Trophoblast cell (in vitro differentiated cells and primary cell): ENCODE results near the gene TNFRSF6B.

Source experiments
- DNase-seq, 2 donors: peaks; one replicate each; pipeline ENCODE4 v3.0.0-alpha.2; 2016
- H2AFZ ChIP-seq: 2 replicates; pipeline ENCODE4 v1.6.1; 2013; ENCODE audit warnings: low read length, moderate library complexity, mild to moderate bottlenecking; ENCODE audit not compliant: insufficient read depth, poor library complexity
- H2AK5ac ChIP-seq: 2 replicates; pipeline ENCODE4 v1.6.1; 2013; ENCODE audit warnings: mild to moderate bottlenecking, low read length
- H2BK120ac ChIP-seq: 2 replicates; pipeline ENCODE4 v1.6.1; 2013; ENCODE audit warnings: low read length, mild to moderate bottlenecking, moderate library complexity; ENCODE audit not compliant: insufficient read depth, poor library complexity
- H2BK12ac ChIP-seq: 2 replicates; pipeline ENCODE4 v1.6.1; 2013; ENCODE audit warnings: mild to moderate bottlenecking, low read length, moderate library complexity
- H2BK5ac ChIP-seq: 2 replicates; pipeline ENCODE4 v1.6.1; 2013; ENCODE audit warnings: low read length, low read depth, moderate library complexity, mild to moderate bottlenecking; ENCODE audit not compliant: poor library complexity
- H3K14ac ChIP-seq: 2 replicates; pipeline ENCODE4 v1.6.1; 2013; ENCODE audit warnings: mild to moderate bottlenecking, low read length
- H3K18ac ChIP-seq: 2 replicates; pipeline ENCODE4 v1.6.1; 2013; ENCODE audit warnings: mild to moderate bottlenecking, low read length
- H3K23ac ChIP-seq: 2 replicates; pipeline ENCODE4 v1.6.1; 2013; ENCODE audit warnings: low read length
- H3K27ac ChIP-seq: 2 replicates; pipeline ENCODE4 v1.5.1; 2013; ENCODE audit warnings: low read depth, mild to moderate bottlenecking, inconsistent platforms, low read length, moderate library complexity
- H3K27me3 ChIP-seq: 2 replicates; pipeline ENCODE4 v1.6.1; 2013; ENCODE audit warnings: inconsistent platforms, mild to moderate bottlenecking, low read length, moderate library complexity; ENCODE audit not compliant: insufficient read depth
- H3K36me3 ChIP-seq, 2 experiments: 1 replicate in 1 of 2; 2 replicates in 1 of 2; pipeline ENCODE4 v1.6.1; 2013; ENCODE audit warnings: low read length in 2 of 2, mild to moderate bottlenecking in 2 of 2, moderate library complexity in 1 of 2; ENCODE audit not compliant: insufficient read depth in 2 of 2, control insufficient read depth in 1 of 2
- H3K4ac ChIP-seq: 2 replicates; pipeline ENCODE4 v1.6.1; 2013; ENCODE audit warnings: low read depth, mild to moderate bottlenecking, low read length, moderate library complexity
- H3K4me1 ChIP-seq, 2 experiments: 1 replicate in 1 of 2; 2 replicates in 1 of 2; pipeline ENCODE4 v1.6.1; 2013; ENCODE audit warnings: low read length in 2 of 2, mild to moderate bottlenecking in 2 of 2, moderate library complexity in 1 of 2; ENCODE audit not compliant: insufficient read depth in 2 of 2, control insufficient read depth in 1 of 2
- H3K4me2 ChIP-seq: 2 replicates; pipeline ENCODE4 v1.6.1; 2013; ENCODE audit warnings: inconsistent platforms, mild to moderate bottlenecking, low read length, moderate library complexity
- H3K4me3 ChIP-seq: 2 replicates; pipeline ENCODE4 v1.5.1; 2013; ENCODE audit warnings: mild to moderate bottlenecking, low read depth, low read length, inconsistent platforms
- H3K79me1 ChIP-seq: one replicate; pipeline ENCODE4 v1.6.1; 2013; ENCODE audit warnings: low read length
- H3K79me2 ChIP-seq: 2 replicates; pipeline ENCODE4 v1.6.1; 2013; ENCODE audit warnings: low read length, mild to moderate bottlenecking; ENCODE audit not compliant: control insufficient read depth, insufficient read depth, poor library complexity
- H3K9ac ChIP-seq: 2 replicates; pipeline ENCODE4 v1.6.1; 2013; ENCODE audit warnings: mild to moderate bottlenecking, low read length
- H3K9me3 ChIP-seq: 2 replicates; pipeline ENCODE4 v1.6.1; 2013; ENCODE audit warnings: low read depth, mild to moderate bottlenecking, control low read depth, inconsistent platforms, low read length; ENCODE audit not compliant: insufficient read depth
- H4K12ac ChIP-seq: 2 replicates; pipeline ENCODE4 v1.6.1; 2013; ENCODE audit warnings: low read depth, mild to moderate bottlenecking, low read length, moderate library complexity
- H4K8ac ChIP-seq: 2 replicates; pipeline ENCODE4 v1.6.1; 2013; ENCODE audit warnings: low read depth, mild to moderate bottlenecking, low read length, moderate library complexity
- H4K91ac ChIP-seq: one replicate; pipeline ENCODE4 v1.6.1; 2013; ENCODE audit warnings: low read depth, mild to moderate bottlenecking, low read length, moderate library complexity
- WGBS: extraction: QIAGEN DNeasy Blood & Tissue Kit; methylation state at CpG from one replicate; pipeline ENCODE4 v1.1.7; 2013; ENCODE audit warnings: missing lambda C conversion rate; ENCODE audit not compliant: insufficient read length, insufficient coverage; ENCODE audit errors: extremely low coverage; 5-methylcytosine and 5-hydroxymethylcytosine counted together

TNFRSF6B gene

DNA sequence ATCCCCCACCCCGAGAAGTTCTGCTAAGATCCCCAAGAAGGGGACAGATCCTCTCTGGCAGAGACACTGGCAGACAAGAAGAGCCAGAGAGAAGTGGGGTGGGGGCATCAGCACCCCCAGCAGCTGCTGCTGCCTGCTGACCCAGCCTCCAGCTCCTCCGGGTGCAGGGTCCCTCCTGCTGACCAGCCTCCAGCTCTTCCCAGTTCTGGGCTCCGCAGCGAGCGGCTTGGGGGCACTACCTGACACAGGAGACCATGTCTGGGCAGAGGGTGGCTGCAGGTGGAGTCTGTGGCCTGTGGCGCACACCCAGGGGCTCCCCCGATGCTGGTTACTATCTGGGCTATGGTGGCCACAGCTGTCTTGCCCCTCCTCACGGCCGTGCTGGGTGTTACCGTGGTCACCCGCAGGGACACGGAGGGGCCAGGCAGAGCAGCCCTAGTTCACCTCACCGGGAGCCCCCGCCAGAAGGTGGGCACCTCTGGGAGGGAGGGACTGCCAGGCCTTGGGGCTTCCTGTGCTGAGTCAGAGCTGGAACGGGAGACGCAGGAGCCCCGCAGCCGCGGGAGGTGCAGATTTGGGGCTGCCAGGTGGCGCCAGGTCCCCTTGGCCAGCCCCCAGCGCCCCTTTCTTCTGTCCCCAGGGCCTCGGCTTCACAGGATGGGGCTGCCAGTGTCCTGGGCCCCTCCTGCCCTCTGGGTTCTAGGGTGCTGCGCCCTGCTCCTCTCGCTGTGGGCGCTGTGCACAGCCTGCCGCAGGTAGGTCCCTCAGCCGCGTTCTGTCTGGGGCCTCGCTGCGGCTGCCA is 40.6 kb downstream of the TNFRSF6B start:
- no peak overlapping the region for H3K14ac ChIP-seq
- H3K4me2 ChIP-seq: no peak overlapping the region
- no peak overlapping the region for H4K91ac ChIP-seq
- no peak overlapping the region for H3K23ac ChIP-seq
- no peaks in the 10 kb centered on the region for H3K27me3 ChIP-seq
- H4K8ac ChIP-seq: no peak overlapping the region
- no peak overlapping the region for H2BK120ac ChIP-seq
- no peak overlapping the region for H3K9ac ChIP-seq
- H3K27ac ChIP-seq: no peak overlapping the region
- no peak overlapping the region for H2AFZ ChIP-seq
- H3K4me3 ChIP-seq: no peak overlapping the region
- H3K9me3 ChIP-seq: peaks cover 6% of the 10 kb centered on the region
- H3K18ac ChIP-seq: no peak overlapping the region
- peaks cover 15% of the 10 kb centered on the region for H3K79me1 ChIP-seq
- H3K4ac ChIP-seq: no peak overlapping the region
- H2BK12ac ChIP-seq: no peak overlapping the region
- H3K4me1 ChIP-seq: peaks cover 16% of the 10 kb centered on the region in 2 experiments
- no peak overlapping the region for H4K12ac ChIP-seq
- H3K36me3 ChIP-seq: peaks cover 44% of the 10 kb centered on the region in 2 experiments
- H2AK5ac ChIP-seq: no peak overlapping the region
- peak in 1 of 2 donors; percentile 23 for DNase-seq
- no peak overlapping the region for H2BK5ac ChIP-seq
- WGBS: no CpG with 5 or more reads among the region's 30 CpGs
- peaks cover 7% of the 10 kb centered on the region for H3K79me2 ChIP-seq

DNA sequence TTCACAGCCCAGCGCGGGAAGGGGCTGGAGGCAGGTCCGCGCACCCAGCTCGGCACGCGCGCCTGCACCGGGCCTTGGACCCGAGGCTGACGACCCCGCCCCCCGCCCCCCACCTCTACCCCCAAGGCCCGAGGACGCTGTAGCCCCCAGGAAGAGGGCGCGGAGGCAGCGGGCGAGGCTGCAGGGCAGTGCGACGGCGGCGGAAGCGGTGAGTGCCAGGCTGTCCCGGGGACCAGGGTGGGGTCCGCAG is 41.2 kb downstream of the TNFRSF6B start:
- Histone ChIP-seq H3K27ac (no peak overlapping the region), H2BK5ac (no peak overlapping the region), H3K79me2 (peaks cover 7% of the 10 kb centered on the region), H3K27me3 (no peaks in the 10 kb centered on the region), H3K14ac (no peak overlapping the region), H3K79me1 (peaks cover 15% of the 10 kb centered on the region), H3K4ac (no peak overlapping the region), H3K4me3 (no peak overlapping the region), H2AFZ (no peak overlapping the region), H2BK120ac (no peak overlapping the region), H3K4me1 (peaks cover 16% of the 10 kb centered on the region in 2 experiments), H3K4me2 (peak overlapping the region; percentile 48), H3K18ac (no peak overlapping the region), H3K36me3 (peaks cover 49% of the 10 kb centered on the region in 2 experiments), H2AK5ac (no peak overlapping the region), H3K9ac (no peak overlapping the region), H3K23ac (no peak overlapping the region), H3K9me3 (peaks cover 3% of the 10 kb centered on the region), H4K91ac (no peak overlapping the region), H4K12ac (no peak overlapping the region), H4K8ac (no peak overlapping the region), H2BK12ac (no peak overlapping the region)
- DNase-seq: no peak
- no CpG with 5 or more reads among the region's 26 CpGs for WGBS

DNA sequence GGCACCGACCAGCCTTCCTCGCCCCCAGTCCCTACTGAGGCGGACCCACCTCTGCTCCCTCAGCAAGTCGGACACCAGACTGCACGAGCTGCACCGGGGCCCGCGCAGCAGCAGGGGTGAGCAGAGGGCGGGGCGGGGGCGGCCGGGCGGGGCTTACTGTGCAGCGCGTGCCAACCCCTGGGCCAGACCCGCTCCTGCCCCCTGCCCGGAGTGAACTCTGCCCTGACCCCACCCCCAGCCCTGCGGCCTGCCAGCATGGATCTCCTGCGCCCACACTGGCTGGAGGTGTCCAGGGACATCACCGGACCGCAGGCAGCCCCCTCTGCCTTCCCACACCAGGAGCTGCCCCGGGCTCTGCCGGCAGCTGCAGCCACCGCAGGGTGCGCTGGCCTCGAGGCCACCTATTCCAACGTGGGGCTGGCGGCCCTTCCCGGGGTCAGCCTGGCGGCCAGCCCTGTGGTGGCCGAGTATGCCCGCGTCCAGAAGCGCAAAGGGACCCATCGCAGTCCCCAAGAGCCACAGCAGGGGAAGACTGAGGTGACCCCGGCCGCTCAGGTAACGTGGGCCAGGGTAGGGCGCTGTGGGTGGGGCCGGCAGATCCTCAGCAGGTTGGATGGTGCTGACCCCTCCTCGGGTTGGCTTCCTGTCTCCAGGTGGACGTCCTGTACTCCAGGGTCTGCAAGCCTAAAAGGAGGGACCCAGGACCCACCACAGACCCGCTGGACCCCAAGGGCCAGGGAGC is 41.7 kb downstream of the TNFRSF6B start:
- Histone ChIP-seq H4K12ac (no peak overlapping the region), H3K27me3 (no peaks in the 10 kb centered on the region)
- DNase-seq: peak; percentile 23 to 35

DNA sequence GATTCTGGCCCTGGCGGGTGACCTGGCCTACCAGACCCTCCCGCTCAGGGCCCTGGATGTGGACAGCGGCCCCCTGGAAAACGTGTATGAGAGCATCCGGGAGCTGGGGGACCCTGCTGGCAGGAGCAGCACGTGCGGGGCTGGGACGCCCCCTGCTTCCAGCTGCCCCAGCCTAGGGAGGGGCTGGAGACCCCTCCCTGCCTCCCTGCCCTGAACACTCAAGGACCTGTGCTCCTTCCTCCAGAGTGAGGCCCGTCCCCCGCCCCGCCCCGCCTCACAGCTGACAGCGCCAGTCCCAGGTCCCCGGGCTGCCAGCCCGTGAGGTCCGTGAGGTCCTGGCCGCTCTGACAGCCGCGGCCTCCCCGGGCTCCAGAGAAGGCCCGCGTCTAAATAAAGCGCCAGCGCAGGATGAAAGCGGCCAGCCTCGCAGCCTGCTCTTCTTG is 42.3 kb downstream of the TNFRSF6B start:
- H2BK12ac ChIP-seq: no peak overlapping the region
- no peaks in the 10 kb centered on the region for H3K27me3 ChIP-seq
- H3K9me3 ChIP-seq: no peaks in the 10 kb centered on the region
- H3K9ac ChIP-seq: no peak overlapping the region
- peaks cover 15% of the 10 kb centered on the region for H3K79me1 ChIP-seq
- no peak overlapping the region for H3K18ac ChIP-seq
- no CpG with 5 or more reads among the region's 26 CpGs for WGBS
- peaks cover 7% of the 10 kb centered on the region for H3K79me2 ChIP-seq
- H2BK5ac ChIP-seq: no peak overlapping the region
- peaks cover 51 to 52% of the 10 kb centered on the region in 2 experiments for H3K36me3 ChIP-seq
- no peak overlapping the region for H3K23ac ChIP-seq
- H3K27ac ChIP-seq: peak overlapping the region; percentile 74
- H3K4me2 ChIP-seq: peak overlapping the region; percentile 95
- H4K8ac ChIP-seq: no peak overlapping the region
- H3K4ac ChIP-seq: no peak overlapping the region
- H3K14ac ChIP-seq: no peak overlapping the region
- H4K91ac ChIP-seq: no peak overlapping the region
- no peak overlapping the region for H2AK5ac ChIP-seq
- no peak overlapping the region for H4K12ac ChIP-seq
- H2BK120ac ChIP-seq: no peak overlapping the region
- no peak overlapping the region for H3K4me3 ChIP-seq
- DNase-seq: peak; percentile 60 to 66
- H2AFZ ChIP-seq: no peak overlapping the region
- H3K4me1 ChIP-seq: peaks cover 16% of the 10 kb centered on the region in 2 experiments

More for the DNA sequence above, 41.7 kb downstream of the TNFRSF6B start:
- H3K79me1 ChIP-seq: peaks cover 15% of the 10 kb centered on the region
- no peak overlapping the region for H2BK12ac ChIP-seq
- H3K9ac ChIP-seq: no peak overlapping the region
- H3K79me2 ChIP-seq: peaks cover 7% of the 10 kb centered on the region
- H4K8ac ChIP-seq: no peak overlapping the region
- H3K4me3 ChIP-seq: no peak overlapping the region
- H3K14ac ChIP-seq: no peak overlapping the region
- peaks cover 16% of the 10 kb centered on the region in 2 experiments for H3K4me1 ChIP-seq
- no peak overlapping the region for H3K4ac ChIP-seq
- H3K27ac ChIP-seq: no peak overlapping the region
- H3K23ac ChIP-seq: no peak overlapping the region
- no peak overlapping the region for H3K18ac ChIP-seq
- H2AK5ac ChIP-seq: no peak overlapping the region
- no peaks in the 10 kb centered on the region for H3K9me3 ChIP-seq
- H4K91ac ChIP-seq: no peak overlapping the region
- peaks cover 52% of the 10 kb centered on the region in 2 experiments for H3K36me3 ChIP-seq
- H2AFZ ChIP-seq: no peak overlapping the region
- H2BK120ac ChIP-seq: no peak overlapping the region
- WGBS: no CpG with 5 or more reads among the region's 43 CpGs
- H3K4me2 ChIP-seq: peak overlapping the region; percentile 95
- H2BK5ac ChIP-seq: no peak overlapping the region
